AG04449 (cell line): ENCODE data around the gene CENPA.

Source experiments
- CTCF ChIA-PET: fragments of 350-600 bp; formaldehyde crosslinking; extraction: SDS; loops from one replicate; lab custom pipeline; 2021; ENCODE audit warnings: antibody characterized with exemption; lab: Yijun Ruan, JAX
- POLR2A ChIA-PET: fragments of 400-600, 350-600 bp; formaldehyde crosslinking; extraction: SDS; loops from one replicate; lab custom pipeline; 2020; ENCODE audit warnings: antibody characterized with exemption, inconsistent platforms; lab: Yijun Ruan, JAX
- DNase-seq: peaks from one replicate; pipeline ENCODE4 v3.0.0-alpha.2; 2010; ENCODE audit warnings: low read depth, low spot score
- H3K4me3 ChIP-seq: 2 replicates; pipeline ENCODE4 v1.5.1; 2011; ENCODE audit warnings: low read depth, mild to moderate bottlenecking, control low read depth, low read length
- CTCF ChIP-seq: IDR thresholded peaks from one replicate; pipeline ENCODE4 v1.5.1; 2011; ENCODE audit warnings: mild to moderate bottlenecking, moderate library complexity, low read length, control low read depth, inconsistent platforms; ENCODE audit not compliant: insufficient read depth; ENCODE audit errors: missing control alignments

CENPA gene

GRCh38 chr2:26765475-26766200 lies 20.2 kb upstream of the CENPA start:
- H3K4me3 ChIP-seq = peak overlapping the region; percentile 97
- DNase-seq = no peak
- CTCF ChIA-PET = interaction anchor here (1.3 to 2.1 kb wide), 2 partner anchors 9 to 188 kb away, joined by 3 to 7 read pairs; no protein-coding TSS in a partner anchor
- POLR2A ChIA-PET = interaction anchor here (0.7 to 1.0 kb wide), 2 partner anchors 10 to 12 kb away, joined by 3 read pairs; no protein-coding TSS in a partner anchor
- no peak for TF ChIP-seq CTCF

- no peak for TF ChIP-seq CTCF
- ChIA-PET POLR2A (no interaction called here), CTCF (interaction anchor here (0.9 to 1.7 kb wide), 3 partner anchors 10 to 80 kb away, joined by 3 to 4 read pairs (median 3); no protein-coding TSS in a partner anchor)
- no peak for DNase-seq
- H3K4me3 ChIP-seq = no peak overlapping the region
These were observed 18.7 kb upstream of the CENPA start for GRCh38 chr2:26767129-26767528.

- TF ChIP-seq CTCF = no peak
- POLR2A ChIA-PET = no interaction called here
- no peak overlapping the region for H3K4me3 ChIP-seq
- CTCF ChIA-PET = interaction anchor here (0.9 to 1.7 kb wide), 3 partner anchors 10 to 79 kb away, joined by 3 to 4 read pairs (median 3); no protein-coding TSS in a partner anchor
- no peak for DNase-seq
These were observed 17.9 kb upstream of the CENPA start for GRCh38 chr2:26767894-26768487.

GRCh38 chr2:26768759-26769088 lies 17.1 kb upstream of the CENPA start:
- CTCF ChIA-PET = interaction anchor here (1.1 kb wide), 1 partner anchor 8 kb away, joined by 3 read pairs; no protein-coding TSS in a partner anchor
- no peak for DNase-seq
- no peak for TF ChIP-seq CTCF

GRCh38 chr2:26769089-26769761 lies 16.6 kb upstream of the CENPA start:
- TF ChIP-seq CTCF = no peak
- POLR2A ChIA-PET = no interaction called here
- CTCF ChIA-PET = interaction anchor here (1.1 kb wide), 1 partner anchor 9 kb away, joined by 3 read pairs; no protein-coding TSS in a partner anchor
- no peak for DNase-seq
- no peak overlapping the region for H3K4me3 ChIP-seq

More at GRCh38 chr2:26768759-26769088, 17.1 kb upstream of the CENPA start:
- POLR2A ChIA-PET = no interaction called here
- no peak overlapping the region for H3K4me3 ChIP-seq

GRCh38 chr2:26770986-26771586 lies 14.8 kb upstream of the CENPA start:
- no peak overlapping the region for H3K4me3 ChIP-seq
- peak; percentile 52 for DNase-seq
- CTCF ChIA-PET = interaction anchor here (0.8 kb wide), 1 partner anchor 8 kb away, joined by 3 read pairs; no protein-coding TSS in a partner anchor
- TF ChIP-seq CTCF = peak; percentile 2
- POLR2A ChIA-PET = no interaction called here
